ENCODE data around the gene TNFSF15. TPM values are rescaled to one million over a fixed set of nuclear protein-coding genes. Genes with fewer than 3 reads are reported as not detected.

Gene TNFSF15
- total RNA-seq, 1 experiment from 2014 or later: not detected

- Histone ChIP-seq H3K9me2 (ENCODE audit: insufficient read depth) (no peaks in the 10 kb centered on the region), H4K20me1 (ENCODE audit: insufficient read depth) (no peaks in the 10 kb centered on the region), H3K4me3 (replicated peaks in 1 of 2; ENCODE audit: low read depth in 1 of 2, low read length in 2 of 2) (no peak overlapping the region), H3K9me3 (ENCODE audit: control insufficient read depth in 1 of 2, insufficient read depth in 1 of 2, low read depth in 1 of 2, low read length in 2 of 2) (no peaks in the 10 kb centered on the region), H3K4me1 (ENCODE audit: control insufficient read depth in 1 of 2, insufficient read depth in 2 of 2, low read length in 2 of 2) (no peaks in the 10 kb centered on the region), H3K36me3 (ENCODE audit: control insufficient read depth in 1 of 2, insufficient read depth in 2 of 2, low read length in 2 of 2) (no peaks in the 10 kb centered on the region), H3K79me2 (ENCODE audit: insufficient read depth, low read length) (no peaks in the 10 kb centered on the region), H3K27ac (ENCODE audit: low read depth, low read length) (no peak overlapping the region), H3K9ac (ENCODE audit: low read length) (no peak overlapping the region), H3K27me3 (ENCODE audit: insufficient read depth, low read length) (peaks cover 3% of the 10 kb centered on the region; the same call in 1 of the 2 replicates), H2AFZ (ENCODE audit: low read depth, low read length, poor library complexity, severe bottlenecking) (no peak overlapping the region), H3K4me2 (ENCODE audit: low read length) (no peak overlapping the region)
- DNase-seq (ENCODE audit: low read depth, low spot score): no peak
- no peak for TF ChIP-seq FOSL1 (IDR thresholded peaks at IDR 0.05; ENCODE audit: low read depth)
- TF ChIP-seq, protein P1, sequence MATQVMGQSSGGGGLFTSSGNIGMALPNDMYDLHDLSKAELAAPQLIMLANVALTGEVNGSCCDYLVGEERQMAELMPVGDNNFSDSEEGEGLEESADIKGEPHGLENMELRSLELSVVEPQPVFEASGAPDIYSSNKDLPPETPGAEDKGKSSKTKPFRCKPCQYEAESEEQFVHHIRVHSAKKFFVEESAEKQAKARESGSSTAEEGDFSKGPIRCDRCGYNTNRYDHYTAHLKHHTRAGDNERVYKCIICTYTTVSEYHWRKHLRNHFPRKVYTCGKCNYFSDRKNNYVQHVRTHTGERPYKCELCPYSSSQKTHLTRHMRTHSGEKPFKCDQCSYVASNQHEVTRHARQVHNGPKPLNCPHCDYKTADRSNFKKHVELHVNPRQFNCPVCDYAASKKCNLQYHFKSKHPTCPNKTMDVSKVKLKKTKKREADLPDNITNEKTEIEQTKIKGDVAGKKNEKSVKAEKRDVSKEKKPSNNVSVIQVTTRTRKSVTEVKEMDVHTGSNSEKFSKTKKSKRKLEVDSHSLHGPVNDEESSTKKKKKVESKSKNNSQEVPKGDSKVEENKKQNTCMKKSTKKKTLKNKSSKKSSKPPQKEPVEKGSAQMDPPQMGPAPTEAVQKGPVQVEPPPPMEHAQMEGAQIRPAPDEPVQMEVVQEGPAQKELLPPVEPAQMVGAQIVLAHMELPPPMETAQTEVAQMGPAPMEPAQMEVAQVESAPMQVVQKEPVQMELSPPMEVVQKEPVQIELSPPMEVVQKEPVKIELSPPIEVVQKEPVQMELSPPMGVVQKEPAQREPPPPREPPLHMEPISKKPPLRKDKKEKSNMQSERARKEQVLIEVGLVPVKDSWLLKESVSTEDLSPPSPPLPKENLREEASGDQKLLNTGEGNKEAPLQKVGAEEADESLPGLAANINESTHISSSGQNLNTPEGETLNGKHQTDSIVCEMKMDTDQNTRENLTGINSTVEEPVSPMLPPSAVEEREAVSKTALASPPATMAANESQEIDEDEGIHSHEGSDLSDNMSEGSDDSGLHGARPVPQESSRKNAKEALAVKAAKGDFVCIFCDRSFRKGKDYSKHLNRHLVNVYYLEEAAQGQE (IDR thresholded peaks at IDR 0.05; ENCODE audit: low read depth): no peak
- TF ChIP-seq CBX3 (IDR thresholded peaks at IDR 0.05; ENCODE audit: low read depth): no peak
- no peak for TF ChIP-seq EZH2 (IDR thresholded peaks at IDR 0.05)
- no peak for TF ChIP-seq ATF3 (IDR thresholded peaks at IDR 0.05)
- no peak for TF ChIP-seq ZNF274 (IDR thresholded peaks at IDR 0.05; ENCODE audit: low read depth, low read length)
- no peak for TF ChIP-seq TCF7L2 (IDR thresholded peaks at IDR 0.05; ENCODE audit: borderline replicate concordance, extremely low read depth, insufficient read depth, insufficient read length)
- no peak for TF ChIP-seq CTCF (IDR thresholded peaks at IDR 0.05 in 2 of 3, conservative IDR thresholded peaks at IDR 0.05 in 1 of 3; ENCODE audit: borderline replicate concordance in 1 of 3, insufficient read depth in 1 of 3, low read depth in 2 of 3, low read length in 2 of 3)
- TF ChIP-seq YY1 (IDR thresholded peaks at IDR 0.05; ENCODE audit: extremely low read depth, insufficient replicate concordance, low read depth, low read length): no peak
- no peak for TF ChIP-seq CEBPB (IDR thresholded peaks at IDR 0.05; ENCODE audit: low read depth)
- no peak for TF ChIP-seq SP1 (IDR thresholded peaks at IDR 0.05; ENCODE audit: low read depth)
- no peak for TF ChIP-seq EZH2phosphoT487 (IDR thresholded peaks at IDR 0.05; ENCODE audit: borderline replicate concordance)
- TF ChIP-seq POLR2A (IDR thresholded peaks at IDR 0.05; ENCODE audit: borderline replicate concordance, extremely low read depth, insufficient read depth, insufficient read length): no peak
- TF ChIP-seq ELF1 (IDR thresholded peaks at IDR 0.05; ENCODE audit: borderline replicate concordance, low read depth): no peak
- TF ChIP-seq, protein P2, sequence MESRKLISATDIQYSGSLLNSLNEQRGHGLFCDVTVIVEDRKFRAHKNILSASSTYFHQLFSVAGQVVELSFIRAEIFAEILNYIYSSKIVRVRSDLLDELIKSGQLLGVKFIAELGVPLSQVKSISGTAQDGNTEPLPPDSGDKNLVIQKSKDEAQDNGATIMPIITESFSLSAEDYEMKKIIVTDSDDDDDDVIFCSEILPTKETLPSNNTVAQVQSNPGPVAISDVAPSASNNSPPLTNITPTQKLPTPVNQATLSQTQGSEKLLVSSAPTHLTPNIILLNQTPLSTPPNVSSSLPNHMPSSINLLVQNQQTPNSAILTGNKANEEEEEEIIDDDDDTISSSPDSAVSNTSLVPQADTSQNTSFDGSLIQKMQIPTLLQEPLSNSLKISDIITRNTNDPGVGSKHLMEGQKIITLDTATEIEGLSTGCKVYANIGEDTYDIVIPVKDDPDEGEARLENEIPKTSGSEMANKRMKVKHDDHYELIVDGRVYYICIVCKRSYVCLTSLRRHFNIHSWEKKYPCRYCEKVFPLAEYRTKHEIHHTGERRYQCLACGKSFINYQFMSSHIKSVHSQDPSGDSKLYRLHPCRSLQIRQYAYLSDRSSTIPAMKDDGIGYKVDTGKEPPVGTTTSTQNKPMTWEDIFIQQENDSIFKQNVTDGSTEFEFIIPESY (IDR thresholded peaks at IDR 0.05; ENCODE audit: extremely low read depth, insufficient replicate concordance, low read length): no peak
- no TSS peak for BruUV-seq (replicated peaks)
- ChIA-PET POLR2A (no interaction called here), CTCF (no interaction called here), RAD21 (ENCODE audit: low non-redundant PET in 1 of 2, low total read pairs in 2 of 2, uncharacterized antibody in 2 of 2, unreplicated experiment in 2 of 2) (no interaction called here)
- intact Hi-C loops (cut with micrococcal nuclease): no loop called here
- no peak for ATAC-seq
These were observed 8.0 kb upstream of the TNFSF15 start for GRCh38 chr9:114813717-114814418.
